GM21723 (cell line): ENCODE data around the gene B4GALT4.
"Not testable (repeated sequence)": the region's sequence is repeated elsewhere in the genome, so short reads cannot be mapped to it uniquely, and the experiment has no call there.

ENCODE experiments used
- ATAC-seq: cut with Tn5 transposase; IDR thresholded peaks from one replicate; pipeline ENCODE4 v1.9.1; 2021; ENCODE audit warnings: mild to moderate bottlenecking, moderate library complexity; ENCODE audit not compliant: unreplicated experiment

The B4GALT4 gene

DNA sequence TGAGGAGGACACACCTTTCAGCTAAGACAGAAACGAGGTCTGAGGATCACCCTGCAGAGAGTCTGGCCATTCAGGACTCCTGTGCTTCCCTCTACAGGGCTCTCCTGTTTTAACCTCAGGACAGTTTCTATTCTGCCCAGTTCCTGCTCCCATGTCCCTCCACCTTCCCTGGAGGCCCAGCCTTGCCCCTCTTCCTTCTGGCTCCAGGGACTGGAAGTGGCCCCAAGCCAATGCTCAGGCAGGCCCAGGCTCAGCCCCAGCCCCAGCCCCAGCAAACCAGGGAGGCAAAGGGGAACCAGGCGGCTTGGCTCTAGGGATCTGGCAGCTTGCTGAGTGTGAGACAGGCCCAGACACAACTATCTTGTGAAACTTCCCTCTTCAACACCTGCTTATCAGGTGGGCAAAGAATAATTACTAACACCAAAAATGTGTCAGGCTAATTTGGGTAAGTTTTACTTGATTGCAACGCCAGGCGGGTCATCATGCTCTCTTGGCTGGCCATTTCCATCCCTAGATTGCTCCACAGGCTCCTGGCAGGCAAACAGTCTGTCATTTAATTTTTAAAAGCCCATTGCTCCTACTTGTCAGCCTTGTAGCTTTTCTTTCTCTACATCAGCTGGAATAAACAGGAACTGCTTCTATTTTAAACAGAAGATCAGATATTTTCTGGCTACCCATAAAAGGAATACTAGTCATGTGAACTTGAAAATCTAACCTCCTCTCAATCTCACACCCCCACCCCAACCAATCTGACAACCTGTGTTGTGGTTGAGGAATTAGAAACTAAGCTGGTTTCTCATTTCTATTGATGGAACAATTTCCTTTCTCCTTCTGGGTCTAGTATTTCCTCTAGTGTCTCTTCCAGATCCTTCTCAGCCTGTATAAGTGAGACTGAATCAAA is 33.8 kb downstream of the B4GALT4 start:
- ATAC-seq = no peak

DNA sequence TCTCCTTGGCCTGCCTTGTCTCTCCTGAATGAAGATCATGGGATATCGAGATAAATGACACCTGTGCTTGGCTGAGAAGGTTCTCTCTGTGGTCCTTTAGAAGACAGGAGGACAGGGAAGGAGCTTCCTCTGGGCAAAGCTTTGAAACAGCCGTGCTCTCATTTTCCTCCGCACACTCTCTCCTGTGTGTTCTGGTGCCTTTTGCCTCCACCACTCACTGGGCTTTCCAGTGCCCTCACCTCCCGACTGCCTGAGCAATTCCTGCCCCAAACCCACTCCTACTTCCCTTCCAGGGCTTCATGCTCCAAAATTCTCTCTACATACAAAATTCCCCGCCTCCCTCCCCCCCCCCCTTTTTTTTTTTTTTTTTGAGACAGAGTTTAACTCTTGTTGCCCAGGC is 35.0 kb downstream of the B4GALT4 start:
- ATAC-seq = no peak

- ATAC-seq = no peak
These were observed 35.5 kb downstream of the B4GALT4 start for GRCh38 chr3:119205209-119205608.

DNA sequence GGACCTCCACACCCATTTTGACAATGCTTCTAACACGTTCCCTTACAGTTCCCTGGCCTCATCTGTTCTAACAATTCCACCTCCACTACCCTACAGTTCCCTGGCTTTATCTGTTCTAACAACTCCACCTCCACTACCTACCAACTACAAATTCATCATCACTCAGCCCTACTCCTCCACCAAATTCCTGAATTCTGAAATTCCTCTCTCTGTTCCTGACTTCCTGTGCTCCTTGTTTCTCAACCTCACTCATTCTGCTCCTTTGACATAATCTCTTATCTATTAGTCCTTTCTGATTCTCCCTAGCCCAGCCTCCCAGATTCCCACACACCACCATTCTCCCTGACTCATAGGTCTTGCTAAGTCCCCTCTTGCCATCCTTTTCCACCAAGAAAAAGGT is 44.8 kb downstream of the B4GALT4 start:
- ATAC-seq = no peak

DNA sequence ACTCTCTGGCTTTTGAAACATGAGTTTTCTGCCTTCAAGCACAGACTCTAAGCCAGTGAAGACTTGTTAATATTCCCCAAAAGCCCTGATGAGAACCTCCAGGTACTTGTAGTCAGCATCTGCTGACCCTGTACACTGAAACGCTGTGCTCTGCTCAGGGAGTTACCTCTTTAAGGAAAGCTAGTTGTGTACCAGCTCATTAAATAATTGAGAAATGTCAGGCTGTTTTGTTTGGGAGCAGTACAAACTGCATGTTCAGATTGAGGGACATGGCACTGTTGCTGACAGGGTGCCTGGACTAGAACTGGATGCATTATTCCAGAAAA is 45.6 kb downstream of the B4GALT4 start:
- no peak for ATAC-seq

DNA sequence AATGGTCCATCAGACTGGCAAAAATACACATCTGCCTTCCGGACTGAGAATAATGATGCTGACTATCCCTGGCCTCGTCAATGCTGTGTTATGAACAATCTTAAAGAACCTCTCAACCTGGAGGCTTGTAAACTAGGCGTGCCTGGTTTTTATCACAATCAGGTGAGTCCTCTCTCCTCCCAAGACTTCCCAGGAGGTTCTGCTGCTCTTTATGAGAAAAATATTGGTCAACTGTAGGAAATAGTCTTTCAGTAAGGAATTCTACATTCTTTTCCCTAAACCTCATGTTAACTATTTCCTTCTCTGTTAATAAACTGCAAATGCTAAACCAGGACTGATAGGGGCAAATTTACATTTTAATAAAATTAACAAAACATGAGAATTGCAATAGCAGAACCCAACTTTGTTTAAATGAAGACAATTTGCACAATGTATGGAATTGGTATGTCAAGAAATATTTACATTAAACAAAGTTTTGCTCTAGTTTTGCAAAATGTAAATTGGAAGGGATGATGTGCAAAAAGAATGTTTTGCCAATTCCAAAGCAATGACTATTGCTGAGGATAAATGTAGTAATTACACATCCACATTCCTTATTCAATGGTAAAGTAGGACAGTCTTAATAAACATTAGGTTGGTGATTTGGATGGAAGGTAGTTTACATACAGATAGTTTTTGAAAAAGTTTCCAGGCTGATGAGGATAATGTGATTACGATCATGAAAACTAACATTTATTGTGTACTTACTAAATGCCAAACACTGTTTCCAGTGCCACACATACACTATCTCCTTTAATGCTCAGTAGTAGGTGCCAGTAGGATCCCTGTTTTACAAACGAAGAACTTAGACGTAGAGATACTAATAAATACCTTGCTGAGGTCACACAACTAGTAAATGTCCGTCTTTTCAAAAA is 46.2 kb downstream of the B4GALT4 start:
- no peak for ATAC-seq

DNA sequence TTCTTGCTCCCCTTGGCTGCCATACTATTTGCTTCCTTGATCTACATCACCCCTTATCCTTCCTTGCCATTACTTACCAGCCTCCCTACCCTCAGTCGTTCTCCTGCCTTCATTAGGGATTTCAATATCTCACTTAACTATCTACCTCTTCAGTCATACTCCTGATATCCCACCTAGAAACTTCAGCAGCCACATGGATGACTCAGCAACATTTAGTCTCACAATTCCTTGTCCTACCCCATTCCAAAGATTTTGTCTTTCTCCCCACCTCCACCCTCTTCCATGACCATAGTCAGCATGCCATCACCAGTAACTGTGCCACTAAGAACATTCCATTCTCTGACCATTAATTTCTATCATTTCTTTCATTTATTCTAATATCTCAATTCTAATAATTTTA is 48.9 kb downstream of the B4GALT4 start:
- ATAC-seq = no peak

DNA sequence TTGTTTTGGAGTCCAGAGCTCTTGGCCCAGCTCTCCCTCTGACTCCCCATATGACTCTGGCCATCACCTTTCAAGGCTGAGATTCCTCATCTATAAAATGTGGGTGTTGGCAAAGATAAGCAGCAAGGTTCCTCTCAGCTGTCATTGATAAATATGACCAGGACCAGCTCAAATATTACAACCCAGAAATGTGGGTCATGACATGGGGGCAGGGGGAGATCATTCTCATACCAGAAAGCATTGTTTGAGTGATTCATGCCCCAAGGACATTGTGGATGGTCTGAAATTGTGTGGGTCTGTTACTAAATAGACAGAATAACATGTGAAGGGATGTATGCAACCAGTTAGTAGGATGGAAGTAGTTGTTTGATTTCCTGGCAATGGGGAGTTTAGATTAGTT is 53.4 kb downstream of the B4GALT4 start:
- no peak for ATAC-seq

DNA sequence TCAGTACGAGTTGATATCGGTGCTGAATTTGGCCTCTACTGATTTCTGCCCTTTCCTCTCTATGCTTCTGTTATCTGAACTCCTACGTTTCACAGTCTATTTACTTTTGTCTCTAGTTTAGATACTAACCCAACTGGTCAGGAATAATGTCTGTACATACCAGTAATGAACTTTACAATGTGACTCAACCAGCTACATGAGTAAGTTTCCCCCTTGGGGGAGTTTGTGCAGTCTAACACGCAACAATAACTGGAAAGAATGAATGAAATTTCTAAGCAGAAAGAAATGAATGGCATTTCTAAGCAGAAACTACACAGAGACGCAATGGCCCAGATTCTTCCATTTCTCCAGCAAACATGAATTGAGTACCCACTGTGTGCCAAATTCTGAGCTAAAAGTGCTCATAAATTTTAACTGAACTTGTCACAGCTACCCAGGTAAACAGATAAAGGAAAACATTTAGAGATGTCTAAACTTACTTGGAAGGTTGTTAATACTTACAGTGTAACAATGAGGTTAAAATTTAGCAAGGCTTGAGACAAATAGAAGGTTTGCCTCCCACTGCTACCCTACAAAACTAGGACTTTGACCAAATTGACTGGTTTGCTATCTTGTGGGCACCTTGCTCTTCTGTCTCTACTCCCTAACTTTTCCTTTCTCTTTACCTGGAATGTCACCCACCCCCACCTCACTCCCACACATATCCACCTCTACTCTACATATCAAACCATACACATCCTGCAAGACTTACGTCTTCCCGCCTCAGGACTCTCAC is 55.7 kb downstream of the B4GALT4 start:
- ATAC-seq = no peak

DNA sequence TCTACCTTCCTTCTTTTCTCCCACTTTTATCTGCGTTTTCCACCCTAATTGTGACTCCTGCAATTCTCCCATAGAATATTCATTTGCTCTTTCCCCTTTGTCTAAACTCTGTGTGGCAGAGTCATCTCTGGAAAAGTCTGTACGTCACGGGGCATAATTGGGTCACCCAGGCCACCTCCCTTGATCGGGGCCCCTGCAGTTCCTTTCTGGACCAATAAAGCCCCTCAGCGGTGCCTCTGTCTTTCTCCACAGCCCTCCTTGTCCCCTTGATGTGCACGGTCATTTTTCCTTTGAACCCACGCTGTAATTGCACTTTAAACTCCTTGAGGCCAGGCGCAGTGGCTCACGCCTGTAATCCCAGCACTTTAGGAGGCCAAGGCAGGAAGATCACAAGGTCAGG is 56.6 kb downstream of the B4GALT4 start:
- no peak for ATAC-seq

GRCh38 chr3:119181765-119182164 is 58.9 kb downstream of the B4GALT4 start:
- no peak for ATAC-seq

GRCh38 chr3:119177321-119177720 is 63.4 kb downstream of the B4GALT4 start:
- ATAC-seq = no peak

DNA sequence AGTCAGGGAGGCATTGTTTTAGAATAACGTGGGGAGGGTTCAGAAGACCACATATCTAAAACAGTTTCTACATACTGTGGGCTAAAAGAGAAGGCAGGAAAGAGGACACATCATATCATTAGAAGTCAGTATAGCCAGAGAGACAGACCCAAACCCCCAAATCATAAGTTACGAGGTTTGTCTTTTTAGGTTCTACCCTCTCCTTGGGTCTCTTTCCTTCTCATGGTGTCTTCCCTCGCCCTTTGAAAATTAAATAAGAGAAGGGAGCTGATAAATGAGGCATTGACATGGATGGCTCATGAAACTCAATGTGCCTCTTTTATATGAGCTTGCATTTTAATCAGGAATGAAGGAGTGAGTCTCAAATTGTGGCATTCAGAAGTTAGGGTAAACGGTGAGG is 63.9 kb downstream of the B4GALT4 start:
- ATAC-seq = no peak

- ATAC-seq = no peak
These were observed 64.6 kb downstream of the B4GALT4 start for GRCh38 chr3:119175872-119176756.

DNA sequence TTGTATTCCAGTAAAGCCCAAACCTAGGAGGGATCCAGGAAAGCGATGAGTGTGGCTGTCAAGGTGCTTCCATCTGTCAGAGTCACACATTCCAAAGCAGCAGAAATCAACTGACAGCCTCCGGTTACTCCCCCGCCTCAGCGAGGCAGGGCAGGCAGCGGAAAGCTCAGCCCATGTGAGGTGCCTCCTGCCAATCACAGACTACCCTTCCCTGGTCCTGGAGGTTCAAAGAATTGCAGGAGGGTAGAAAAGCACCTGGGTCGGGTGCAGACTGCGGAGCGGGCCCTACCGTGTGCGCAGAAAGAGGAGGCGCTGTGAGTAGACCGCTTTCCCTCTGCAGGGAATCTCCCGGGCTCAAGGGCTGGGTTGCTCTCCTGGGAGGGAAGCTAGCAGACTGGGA is 67.4 kb downstream of the B4GALT4 start, which contains the start of gene UPK1B:
Gene UPK1B, plus strand, starts transcription at position 274 of the 400 bp plus-strand sequence. CDS start 13,144 bp downstream, outside the sequence.
- ATAC-seq = no peak

GRCh38 chr3:119170821-119171220 is 69.9 kb downstream of the B4GALT4 start:
- ATAC-seq = no peak

DNA sequence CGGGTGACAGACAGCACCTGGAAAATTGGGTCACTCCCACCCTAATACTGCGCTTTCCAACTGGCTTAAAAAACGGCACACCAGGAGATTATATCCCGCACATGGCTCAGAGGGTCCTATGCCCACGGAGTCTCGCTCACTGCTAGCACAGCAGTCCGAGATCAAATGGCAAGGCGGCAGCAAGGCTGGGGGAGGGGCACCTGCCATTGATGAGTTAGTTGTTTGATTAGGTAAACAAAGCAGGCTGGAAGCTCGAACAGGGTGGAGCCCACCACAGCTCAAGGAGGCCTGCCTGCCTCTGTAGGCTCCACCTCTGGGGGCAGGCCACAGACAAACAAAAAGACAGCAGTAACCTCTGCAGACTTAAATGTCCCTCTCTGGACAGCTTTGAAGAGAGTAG is 75.9 kb downstream of the B4GALT4 start:
- not testable (repeated sequence) for ATAC-seq
